Measurements from ENCODE around the gene INPP4A.

Gene INPP4A

DNA sequence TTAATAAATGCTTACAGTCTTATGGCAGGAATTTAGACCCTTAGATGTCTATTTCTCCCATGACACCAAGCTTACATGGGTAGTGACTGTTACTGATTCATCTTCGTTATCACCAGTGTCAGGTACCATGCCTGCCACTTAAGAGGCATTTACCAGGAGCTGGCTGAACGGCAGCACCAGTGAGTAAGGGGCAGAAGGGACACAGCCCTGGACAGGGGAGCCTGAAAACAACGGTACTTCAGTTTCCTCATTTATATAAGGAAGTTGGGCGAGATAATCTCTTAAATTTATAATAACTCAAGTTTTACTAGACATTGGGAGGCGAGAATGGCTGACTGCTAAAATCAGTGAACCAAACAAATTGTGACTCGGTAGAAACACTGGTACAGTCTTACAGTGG lies 162.4 kb downstream of the INPP4A start:
- H3K27ac ChIP-seq (ENCODE audit: low read depth, low read length, severe bottlenecking), result no peak overlapping the region
- H3K4me1 ChIP-seq (ENCODE audit: control insufficient read depth, insufficient read depth, low read length, poor library complexity, severe bottlenecking), result peaks cover 8% of the 10 kb centered on the region
- H3K4me3 ChIP-seq (ENCODE audit: extremely low read depth, insufficient read depth, low read length, poor library complexity, severe bottlenecking), result peak overlapping the region; percentile 94
- 79 to 85% methylated on average over 4 of the region's 6 CpGs for WGBS, 2 experiments (ENCODE audit: insufficient coverage in 2 of 2)
- peaks cover 37% of the 10 kb centered on the region for H3K36me3 ChIP-seq (ENCODE audit: control insufficient read depth, insufficient read depth, low read length)
- H3K9me3 ChIP-seq (ENCODE audit: control insufficient read depth, low read length), result no peaks in the 10 kb centered on the region

- peaks cover 8% of the 10 kb centered on the region for H3K4me1 ChIP-seq (ENCODE audit: control insufficient read depth, insufficient read depth, low read length, poor library complexity, severe bottlenecking)
- peak overlapping the region; percentile 93 for H3K27ac ChIP-seq (ENCODE audit: low read depth, low read length, severe bottlenecking)
- H3K36me3 ChIP-seq (ENCODE audit: control insufficient read depth, insufficient read depth, low read length), result peaks cover 36% of the 10 kb centered on the region
- no peaks in the 10 kb centered on the region for H3K9me3 ChIP-seq (ENCODE audit: control insufficient read depth, low read length)
- H3K4me3 ChIP-seq (ENCODE audit: extremely low read depth, insufficient read depth, low read length, poor library complexity, severe bottlenecking), result peak overlapping the region; percentile 94
- 0 to 10% methylated on average over 3 to 5 of the region's 7 CpGs for WGBS, 2 experiments (ENCODE audit: insufficient coverage in 2 of 2)
Observed at GRCh38 chr2:98607741-98608115, 163.1 kb downstream of the INPP4A start.

DNA sequence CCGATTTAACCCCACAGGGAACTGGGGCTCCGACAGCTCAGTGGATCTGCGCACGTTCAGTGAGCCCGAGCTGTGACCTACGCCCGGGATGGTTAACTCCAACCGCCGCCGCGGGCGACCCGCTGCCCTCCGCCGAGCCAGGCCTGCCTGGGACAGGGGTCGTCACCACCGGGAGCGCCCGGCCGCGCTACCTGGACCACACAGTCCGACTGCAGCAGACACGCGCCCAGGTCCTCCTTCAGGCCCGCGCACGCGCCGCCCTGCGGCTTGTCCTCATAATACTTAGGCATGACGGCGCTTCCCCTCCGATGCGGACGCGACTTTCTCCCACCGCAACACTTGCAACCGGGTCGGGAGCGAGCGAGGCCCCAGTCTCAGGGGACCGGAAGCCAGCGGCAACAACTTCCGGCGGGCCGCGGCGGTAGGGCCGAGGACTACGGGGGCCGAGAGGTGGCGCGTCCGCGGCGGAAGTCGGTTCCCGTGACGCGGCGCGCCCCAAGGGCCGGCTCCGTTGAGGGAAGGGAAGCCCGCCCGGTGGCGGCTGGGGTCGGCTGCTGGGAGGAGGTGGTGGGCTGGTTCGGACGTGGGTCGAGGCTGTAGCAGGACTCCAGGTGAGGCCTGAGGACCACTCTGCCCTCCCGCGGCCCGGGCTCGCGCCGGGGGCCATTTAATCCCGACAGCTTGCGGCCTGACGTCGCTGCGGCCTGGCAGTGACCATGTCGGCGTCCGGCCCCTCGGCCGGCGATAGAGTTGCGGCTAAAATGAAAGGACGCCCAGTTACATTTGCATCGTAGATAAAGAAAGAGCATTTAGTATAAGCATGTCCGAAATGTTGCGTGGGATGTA lies 163.7 kb downstream of the INPP4A start, which contains the start of the genes COA5 and UNC50:
COA5 (minus strand) TSS at position 397 of the 846 bp plus-strand sequence; CDS start at position 290, 107 bp downstream.
UNC50 (plus strand) TSS at position 474 of the 846 bp plus-strand sequence. CDS start 1,171 bp downstream, outside the sequence.
- no peaks in the 10 kb centered on the region for H3K9me3 ChIP-seq (ENCODE audit: control insufficient read depth, low read length)
- H3K4me1 ChIP-seq (ENCODE audit: control insufficient read depth, insufficient read depth, low read length, poor library complexity, severe bottlenecking), result peaks cover 8% of the 10 kb centered on the region
- H3K27ac ChIP-seq (ENCODE audit: low read depth, low read length, severe bottlenecking), result peak within 1 kb of the TSS; percentile 93
- peaks cover 37% of the 10 kb centered on the region for H3K36me3 ChIP-seq (ENCODE audit: control insufficient read depth, insufficient read depth, low read length)
- WGBS, 2 experiments (ENCODE audit: insufficient coverage in 2 of 2), result 0% methylated on average over 61 to 77 of the region's 93 CpGs
- H3K4me3 ChIP-seq (ENCODE audit: extremely low read depth, insufficient read depth, low read length, poor library complexity, severe bottlenecking), result peak within 1 kb of the TSS; percentile 94

DNA sequence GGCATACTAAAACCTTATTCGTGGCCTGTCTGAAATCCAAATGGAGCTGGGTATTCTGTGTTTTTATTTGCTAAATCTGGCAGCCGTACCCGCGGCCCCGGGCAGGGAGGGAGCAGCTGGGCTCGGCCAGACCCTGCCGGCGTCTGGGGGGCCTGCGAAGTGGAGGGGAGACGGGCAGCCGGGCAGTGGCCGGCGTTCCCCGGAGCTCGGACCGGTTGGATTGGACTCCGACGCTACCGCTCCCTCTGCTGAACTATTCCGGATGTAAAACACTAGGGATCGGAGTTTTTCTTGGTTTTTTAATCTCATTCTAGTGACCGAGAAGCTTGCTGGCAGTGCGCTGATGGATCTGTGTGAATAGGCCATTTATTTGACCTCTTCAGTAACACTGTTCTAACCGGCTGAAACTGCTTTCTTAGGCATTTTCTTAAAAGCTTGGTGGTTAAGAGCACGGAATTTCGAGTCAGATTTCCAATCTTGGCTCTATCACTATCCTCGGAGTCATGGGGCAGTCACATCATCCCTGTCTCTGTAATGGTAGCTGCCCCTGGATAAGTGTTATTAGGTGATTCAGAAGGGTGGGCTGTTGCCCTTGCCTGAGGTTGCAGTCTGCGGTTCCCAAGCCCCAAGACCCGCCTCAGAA lies 164.4 kb downstream of the INPP4A start:
- Histone ChIP-seq H3K27ac (ENCODE audit: low read depth, low read length, severe bottlenecking) (peak overlapping the region; percentile 93), H3K4me1 (ENCODE audit: control insufficient read depth, insufficient read depth, low read length, poor library complexity, severe bottlenecking) (peaks cover 8% of the 10 kb centered on the region), H3K4me3 (ENCODE audit: extremely low read depth, insufficient read depth, low read length, poor library complexity, severe bottlenecking) (peak overlapping the region; percentile 94), H3K36me3 (ENCODE audit: control insufficient read depth, insufficient read depth, low read length) (peaks cover 39% of the 10 kb centered on the region), H3K9me3 (ENCODE audit: control insufficient read depth, low read length) (no peaks in the 10 kb centered on the region)
- WGBS, 2 experiments (ENCODE audit: insufficient coverage in 2 of 2), result 1 to 4% methylated on average over 23 to 26 of the region's 29 CpGs

DNA sequence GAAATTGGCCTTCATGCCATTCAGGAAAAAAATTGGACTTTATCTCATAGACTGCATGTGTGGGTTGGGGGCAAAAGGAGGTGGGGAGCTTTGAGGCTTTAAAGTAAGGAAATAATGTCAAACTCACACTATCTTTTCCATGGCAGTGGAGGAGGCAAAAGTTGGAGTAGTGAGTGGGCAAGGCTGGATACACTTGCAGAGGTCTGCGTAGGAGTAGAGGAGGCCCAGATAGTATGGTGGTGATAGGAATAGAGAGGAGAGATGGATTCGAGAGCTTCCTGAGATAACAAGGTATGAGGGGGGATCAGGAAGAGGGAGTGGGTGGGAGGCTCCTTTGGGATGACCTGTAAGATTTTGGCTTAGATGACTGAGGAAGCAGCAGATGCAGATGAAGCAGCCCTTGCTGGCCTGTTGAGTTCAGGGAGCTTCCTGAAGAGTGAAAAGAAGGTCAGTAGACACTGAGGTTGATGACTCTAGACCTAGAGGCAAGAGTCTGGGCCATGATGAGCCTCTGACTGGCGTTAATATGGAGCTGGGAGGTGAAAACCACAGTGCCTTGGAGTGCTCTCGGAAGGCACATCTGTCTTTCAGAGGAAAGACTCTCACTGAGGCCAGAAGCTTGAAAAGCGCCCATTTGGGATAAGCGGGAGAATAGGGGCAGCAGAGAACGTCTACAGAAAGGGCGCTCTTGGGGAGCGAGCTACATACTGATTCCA lies 169.5 kb downstream of the INPP4A start:
- WGBS, 2 experiments (ENCODE audit: insufficient coverage in 2 of 2), result 92 to 98% methylated on average over 8 to 9 of the region's 9 CpGs
- Histone ChIP-seq H3K4me3 (ENCODE audit: extremely low read depth, insufficient read depth, low read length, poor library complexity, severe bottlenecking) (no peak overlapping the region), H3K4me1 (ENCODE audit: control insufficient read depth, insufficient read depth, low read length, poor library complexity, severe bottlenecking) (peaks cover 8% of the 10 kb centered on the region), H3K9me3 (ENCODE audit: control insufficient read depth, low read length) (no peaks in the 10 kb centered on the region), H3K36me3 (ENCODE audit: control insufficient read depth, insufficient read depth, low read length) (peaks cover 79% of the 10 kb centered on the region), H3K27ac (ENCODE audit: low read depth, low read length, severe bottlenecking) (no peak overlapping the region)

GRCh38 chr2:98615481-98615880 lies 170.8 kb downstream of the INPP4A start:
- Histone ChIP-seq H3K36me3 (ENCODE audit: control insufficient read depth, insufficient read depth, low read length) (peaks cover 72% of the 10 kb centered on the region), H3K4me1 (ENCODE audit: control insufficient read depth, insufficient read depth, low read length, poor library complexity, severe bottlenecking) (no peaks in the 10 kb centered on the region), H3K9me3 (ENCODE audit: control insufficient read depth, low read length) (no peaks in the 10 kb centered on the region), H3K4me3 (ENCODE audit: extremely low read depth, insufficient read depth, low read length, poor library complexity, severe bottlenecking) (no peak overlapping the region), H3K27ac (ENCODE audit: low read depth, low read length, severe bottlenecking) (no peak overlapping the region)
- 95 to 96% methylated on average over 5 of the region's 5 CpGs for WGBS, 2 experiments (ENCODE audit: insufficient coverage in 2 of 2)

DNA sequence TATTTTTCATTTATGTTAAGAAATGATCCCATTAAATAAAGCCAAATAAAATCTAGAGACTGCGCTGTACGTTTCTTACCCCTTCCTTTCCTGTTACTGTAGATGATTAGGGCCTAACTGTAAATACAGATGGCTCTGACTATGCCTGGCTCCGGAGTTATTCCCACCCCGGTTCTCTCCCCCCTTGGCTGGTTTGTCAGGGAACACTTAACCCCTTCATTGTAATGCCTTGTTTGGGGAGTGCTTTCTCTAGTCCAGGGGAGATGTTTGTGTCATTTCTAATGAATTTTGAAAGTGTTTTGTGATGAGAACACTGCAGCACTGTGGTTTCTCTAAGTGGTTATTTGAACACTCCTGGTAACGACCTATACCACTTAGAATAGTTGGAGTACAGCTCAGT lies 172.5 kb downstream of the INPP4A start:
- Histone ChIP-seq H3K4me3 (ENCODE audit: extremely low read depth, insufficient read depth, low read length, poor library complexity, severe bottlenecking) (no peak overlapping the region), H3K4me1 (ENCODE audit: control insufficient read depth, insufficient read depth, low read length, poor library complexity, severe bottlenecking) (no peaks in the 10 kb centered on the region), H3K36me3 (ENCODE audit: control insufficient read depth, insufficient read depth, low read length) (peaks cover 57% of the 10 kb centered on the region), H3K9me3 (ENCODE audit: control insufficient read depth, low read length) (no peaks in the 10 kb centered on the region), H3K27ac (ENCODE audit: low read depth, low read length, severe bottlenecking) (no peak overlapping the region)
- WGBS, 2 experiments (ENCODE audit: insufficient coverage in 2 of 2), result 100% methylated on average over 1 of the region's 5 CpGs; no CpG with 5 or more reads in 1 of the 2 experiments

- no peak overlapping the region for H3K4me3 ChIP-seq (ENCODE audit: extremely low read depth, insufficient read depth, low read length, poor library complexity, severe bottlenecking)
- no peaks in the 10 kb centered on the region for H3K9me3 ChIP-seq (ENCODE audit: control insufficient read depth, low read length)
- no peaks in the 10 kb centered on the region for H3K36me3 ChIP-seq (ENCODE audit: control insufficient read depth, insufficient read depth, low read length)
- 78 to 89% methylated on average over 4 to 5 of the region's 5 CpGs for WGBS, 2 experiments (ENCODE audit: insufficient coverage in 2 of 2)
- no peak overlapping the region for H3K27ac ChIP-seq (ENCODE audit: low read depth, low read length, severe bottlenecking)
- no peaks in the 10 kb centered on the region for H3K4me1 ChIP-seq (ENCODE audit: control insufficient read depth, insufficient read depth, low read length, poor library complexity, severe bottlenecking)
Observed at GRCh38 chr2:98623657-98624056, 179.0 kb downstream of the INPP4A start.

DNA sequence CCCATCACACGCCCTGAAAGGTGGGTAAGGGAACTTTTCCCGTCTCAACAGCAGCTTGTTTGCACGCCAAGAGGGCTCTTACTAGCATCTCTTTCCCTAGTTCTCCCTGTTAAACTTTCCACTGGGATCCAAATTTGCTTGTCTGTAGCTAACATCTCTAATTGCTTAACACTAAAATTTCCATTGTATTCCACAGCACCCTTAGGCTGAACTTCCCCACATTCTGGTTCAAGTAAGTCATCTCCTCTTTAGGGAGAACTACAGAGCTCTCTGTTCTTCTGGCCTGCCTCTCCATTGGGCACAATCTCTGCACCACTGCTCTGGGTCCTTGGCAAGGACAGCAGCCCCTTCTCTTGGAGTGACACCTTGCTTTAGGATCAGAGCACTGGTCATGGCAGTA lies 187.7 kb downstream of the INPP4A start:
- Histone ChIP-seq H3K9me3 (ENCODE audit: control insufficient read depth, low read length) (no peaks in the 10 kb centered on the region), H3K27ac (ENCODE audit: low read depth, low read length, severe bottlenecking) (no peak overlapping the region), H3K36me3 (ENCODE audit: control insufficient read depth, insufficient read depth, low read length) (no peaks in the 10 kb centered on the region), H3K4me1 (ENCODE audit: control insufficient read depth, insufficient read depth, low read length, poor library complexity, severe bottlenecking) (no peaks in the 10 kb centered on the region), H3K4me3 (ENCODE audit: extremely low read depth, insufficient read depth, low read length, poor library complexity, severe bottlenecking) (no peak overlapping the region)
- 79 to 81% methylated on average over 2 to 3 of the region's 3 CpGs for WGBS, 2 experiments (ENCODE audit: insufficient coverage in 2 of 2)

DNA sequence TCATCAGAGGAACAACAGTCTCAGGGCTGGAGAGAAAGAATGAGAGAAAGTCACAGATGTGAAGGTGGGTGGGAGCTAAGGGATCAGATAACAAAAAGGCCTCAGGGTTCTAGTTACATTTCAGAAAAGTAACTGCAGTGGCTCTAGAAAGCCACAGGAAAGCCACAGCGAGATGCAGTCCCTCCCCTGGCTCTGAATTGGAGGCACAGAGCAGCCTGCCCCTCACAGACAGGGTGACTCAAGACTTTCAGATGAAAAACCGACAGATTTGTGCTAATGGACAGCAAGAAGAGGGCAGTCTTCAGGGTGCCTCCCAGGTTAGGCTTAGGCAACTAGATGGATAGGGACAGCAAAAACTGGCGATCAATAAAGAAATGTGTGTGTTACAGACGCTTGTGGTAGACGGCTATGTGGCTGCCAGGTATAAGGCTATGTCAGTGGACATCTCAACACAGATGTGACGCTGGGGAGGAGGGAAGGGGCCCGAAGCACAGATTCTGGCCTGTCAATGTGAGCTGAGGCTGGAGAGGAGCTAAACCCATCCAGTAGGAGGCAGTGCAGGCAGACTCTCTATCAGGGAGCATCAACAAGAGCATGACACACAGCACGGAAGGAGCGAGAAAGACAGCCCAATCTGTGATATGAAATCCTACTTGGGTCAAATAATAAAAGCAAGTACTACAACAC lies 189.9 kb downstream of the INPP4A start:
- Histone ChIP-seq H3K9me3 (ENCODE audit: control insufficient read depth, low read length) (no peaks in the 10 kb centered on the region), H3K4me1 (ENCODE audit: control insufficient read depth, insufficient read depth, low read length, poor library complexity, severe bottlenecking) (no peaks in the 10 kb centered on the region), H3K36me3 (ENCODE audit: control insufficient read depth, insufficient read depth, low read length) (no peaks in the 10 kb centered on the region), H3K4me3 (ENCODE audit: extremely low read depth, insufficient read depth, low read length, poor library complexity, severe bottlenecking) (no peak overlapping the region), H3K27ac (ENCODE audit: low read depth, low read length, severe bottlenecking) (no peak overlapping the region)
- 48 to 61% methylated on average over 7 to 9 of the region's 9 CpGs for WGBS, 2 experiments (ENCODE audit: insufficient coverage in 2 of 2)

All from mesodermal cell (in vitro differentiated cells).